Endothelial cell of umbilical vein (primary cell): ENCODE results near the gene SMC1B. TPM values are rescaled to one million over a fixed set of nuclear protein-coding genes. Genes with fewer than 3 reads are reported as not detected.

Source experiments
- BruUV-seq: library from RNA; stranded (reverse); fragments of 400-500 nt; replicated peaks from 2 replicates; lab custom pipeline; 2021; lab: Mats Ljungman, UMichigan
- CTCF ChIA-PET: fragments of 300-600, 350-600 bp; sonication (Branson Sonifier 250); formaldehyde crosslinking; loops from one replicate; lab custom pipeline; 2021; ENCODE audit warnings: antibody characterized with exemption, inconsistent platforms; lab: Charles Lee
- POLR2A ChIA-PET: fragments of 300-600, 350-600 bp; sonication (Branson Sonifier 250); formaldehyde crosslinking; loops from one replicate; lab custom pipeline; 2021; ENCODE audit warnings: antibody characterized with exemption, inconsistent platforms; lab: Charles Lee
- DNase-seq: peaks from one replicate; pipeline ENCODE4 v3.0.0-alpha.2; 2011; ENCODE audit warnings: low read depth, low spot score
- FAIRE-seq: peaks from 2 replicates; lab custom pipeline; 2011; peaks lifted over from hg19 to GRCh38; lab: Jason Lieb, UNC
- H2AFZ ChIP-seq: 2 replicates; pipeline ENCODE4 v1.6.0; 2012; ENCODE audit warnings: low read depth, low read length, control low read depth, inconsistent platforms
- H3K27ac ChIP-seq: 2 replicates; pipeline ENCODE4 v1.5.1; 2011; ENCODE audit warnings: low read depth, mild to moderate bottlenecking, control low read depth, low read length, moderate library complexity; ENCODE audit not compliant: insufficient read depth
- H3K27me3 ChIP-seq, 2 experiments: 2 replicates each; pipeline versions ENCODE4 v1.6.0 to v1.6.1; 2011; ENCODE audit warnings: low read length in 2 of 2, mixed read lengths in 1 of 2; ENCODE audit not compliant: control insufficient read depth in 2 of 2, insufficient read depth in 2 of 2
- H3K36me3 ChIP-seq, 2 experiments: 2 replicates in 1 of 2; 3 replicates in 1 of 2; pipeline ENCODE4 v1.5.1; 2011; ENCODE audit warnings: low read length in 2 of 2, mild to moderate bottlenecking in 1 of 2, moderate library complexity in 1 of 2; ENCODE audit not compliant: control insufficient read depth in 2 of 2, insufficient read depth in 2 of 2; ENCODE audit errors: extremely low read depth in 1 of 2
- H3K4me1 ChIP-seq: 3 replicates; pipeline ENCODE4 v1.5.1; 2011; ENCODE audit warnings: mild to moderate bottlenecking, low read length; ENCODE audit not compliant: control insufficient read depth, insufficient read depth; ENCODE audit errors: extremely low read depth
- H3K4me2 ChIP-seq: 2 replicates; pipeline ENCODE4 v1.6.1; 2011; ENCODE audit warnings: low read length, control low read depth, mixed read lengths; ENCODE audit not compliant: insufficient read depth
- H3K4me3 ChIP-seq, 3 experiments: fragments of 200-600 bp in 1 of 3; sonication (generic), shearing (Covaris generic) in 1 of 3; replicated peaks in 1 of 3; 2 replicates each; pipeline ENCODE4 v1.5.1; 2011 to 2016; ENCODE audit warnings: control low read depth in 3 of 3, low read length in 3 of 3, mild to moderate bottlenecking in 2 of 3, inconsistent platforms in 1 of 3, low read depth in 1 of 3, moderate library complexity in 1 of 3; ENCODE audit not compliant: insufficient read depth in 1 of 3
- H3K79me2 ChIP-seq: 2 replicates; pipeline ENCODE4 v1.6.0; 2012; ENCODE audit warnings: low read length, inconsistent platforms; ENCODE audit not compliant: control insufficient read depth, insufficient read depth
- H3K9ac ChIP-seq: replicated peaks from 2 replicates; pipeline ENCODE3; 2011; ENCODE audit warnings: low read length, control low read depth; ENCODE audit not compliant: insufficient read depth; ENCODE audit errors: extremely low read depth
- H3K9me1 ChIP-seq: replicated peaks from 3 replicates; pipeline ENCODE4 v1.6.0; 2011; ENCODE audit warnings: mild to moderate bottlenecking, low read length; ENCODE audit not compliant: control insufficient read depth, insufficient read depth; ENCODE audit errors: extremely low read depth
- H3K9me3 ChIP-seq: replicated peaks from 2 replicates; pipeline ENCODE4 v1.5.1; 2012; ENCODE audit warnings: low read length, inconsistent platforms; ENCODE audit not compliant: control insufficient read depth, insufficient read depth
- H4K20me1 ChIP-seq: replicated peaks from 2 replicates; pipeline ENCODE3; 2011; ENCODE audit warnings: mild to moderate bottlenecking, low read length; ENCODE audit not compliant: control insufficient read depth, insufficient read depth; ENCODE audit errors: extremely low read depth
- EZH2 ChIP-seq: IDR thresholded peaks from 2 replicates; pipeline ENCODE4 v1.6.1; 2012; ENCODE audit warnings: borderline replicate concordance, low read depth, mild to moderate bottlenecking, moderate library complexity, low read length, inconsistent platforms; ENCODE audit not compliant: severe bottlenecking
- FOS ChIP-seq: IDR thresholded peaks from 2 replicates; pipeline ENCODE4 v1.6.1; 2011; ENCODE audit warnings: mild to moderate bottlenecking, low read length, moderate library complexity, borderline replicate concordance; ENCODE audit not compliant: insufficient read depth
- GATA2 ChIP-seq: IDR thresholded peaks from 2 replicates; pipeline ENCODE4 v1.7.0; 2011; ENCODE audit warnings: low read depth, mild to moderate bottlenecking, moderate library complexity, mixed read lengths, low read length; ENCODE audit not compliant: insufficient read length, insufficient read depth
- JUN ChIP-seq: IDR thresholded peaks from 2 replicates; pipeline ENCODE4 v1.6.1; 2011; ENCODE audit warnings: borderline replicate concordance, low read depth; ENCODE audit not compliant: insufficient read length, insufficient read depth
- MYC ChIP-seq: IDR thresholded peaks from one replicate; pipeline ENCODE4 v1.6.1; 2011; ENCODE audit warnings: mild to moderate bottlenecking, low read depth, low read length
- POLR2A ChIP-seq: IDR thresholded peaks from 2 replicates; pipeline ENCODE4 v1.6.1; 2012; ENCODE audit warnings: low read depth, mild to moderate bottlenecking, control low read depth, low read length
- POLR2AphosphoS5 ChIP-seq: IDR thresholded peaks from 2 replicates; pipeline ENCODE4 v1.6.1; 2012; ENCODE audit warnings: low read depth, mild to moderate bottlenecking, control low read depth, low read length, moderate library complexity; ENCODE audit not compliant: insufficient read depth
- dilution Hi-C: fragments of 300-500 bp; cut with MboI; formaldehyde crosslinking; loops from one replicate; pipeline ENCODE4 v1.15.0; 2019; ENCODE audit warnings: low sequenced_read_pairs; ENCODE audit not compliant: extremely low pct_ligation_motif_present
- intact Hi-C: fragments of 100-400 bp; cut with micrococcal nuclease; formaldehyde crosslinking; loops from one replicate; pipeline ENCODE4 v1.10.0; 2022
- polyA plus RNA-seq, 4 experiments: library from polyadenylated mRNA; depleted of rRNA in 3 of 4; stranded (reverse) in 3 of 4; unstranded in 1 of 4; fragments of >200 nt; gene quantifications; 2 replicates each; pipeline versions ENCODE4 v1.2.1 to v1.2.3, GENCODE V29; 2011 to 2012; ENCODE audit warnings: missing spikeins in 1 of 4
- total RNA-seq: library from RNA; stranded (reverse); gene quantifications from 2 replicates; pipeline ENCODE4 v1.2.3, GENCODE V29; 2021
- TF ChIP-seq, protein P1 (sequence below), 2 donors: IDR thresholded peaks; 1 replicate in 1 of 2; 2 replicates in 1 of 2; pipeline ENCODE4 v1.5.1; 2011; ENCODE audit warnings: low read length in 2 of 2, mild to moderate bottlenecking in 2 of 2, moderate library complexity in 2 of 2, control low read depth in 1 of 2, inconsistent platforms in 1 of 2, low read depth in 1 of 2; ENCODE audit not compliant: insufficient read depth in 1 of 2; ENCODE audit errors: extremely low read depth in 1 of 2
- TF ChIP-seq, protein P2 (sequence below): IDR thresholded peaks from 2 replicates; pipeline ENCODE4 v1.6.1; 2011; ENCODE audit not compliant: insufficient read depth, insufficient read length

Gene SMC1B
- total and polyA plus RNA-seq, 2 donors (not counting 3 experiments of a cell fraction or from before 2014, with no cell fraction given), result 0.07 TPM; not detected in 1

DNA sequence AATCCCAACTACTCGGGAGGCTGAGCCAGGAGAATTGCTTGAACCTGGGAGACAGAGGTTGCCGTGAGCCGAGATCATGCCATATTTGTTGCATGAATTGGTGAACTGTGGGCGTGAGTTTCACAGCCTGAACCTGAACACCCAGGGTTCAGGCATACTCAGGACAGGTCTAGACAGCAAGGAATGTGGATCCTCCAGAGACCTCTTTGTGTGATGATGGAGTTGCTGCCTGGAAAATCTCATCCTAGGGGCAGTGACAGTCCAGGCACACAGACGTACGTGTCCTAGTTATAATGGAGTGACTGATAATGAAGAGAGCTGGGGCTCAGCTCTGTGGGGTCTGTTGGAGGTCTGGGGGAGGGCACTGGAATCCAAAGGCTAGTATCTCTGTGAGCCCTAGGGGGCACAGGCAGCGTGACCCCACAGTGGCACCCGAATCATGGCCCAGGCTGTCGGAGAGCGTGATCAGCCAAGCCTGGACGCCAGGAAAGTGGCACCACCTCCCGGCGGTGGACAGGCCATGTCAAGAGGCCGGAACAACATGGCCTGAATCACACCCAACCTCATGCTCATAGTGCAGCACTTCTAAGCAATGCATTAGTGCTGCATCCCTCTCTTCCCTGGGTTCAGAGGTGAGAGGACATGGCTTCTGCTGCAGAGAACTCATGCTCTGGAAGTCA lies 31.8 kb upstream of the SMC1B start:
- FAIRE-seq (no peak), DNase-seq (no peak)
- ChIA-PET CTCF (interaction anchor here (5.8 kb wide), 1 partner anchor 108 kb away, joined by 52 read pairs; no protein-coding TSS in a partner anchor), POLR2A (no interaction called here)
- no peak for TF ChIP-seq POLR2AphosphoS5
- TF ChIP-seq, protein P1, sequence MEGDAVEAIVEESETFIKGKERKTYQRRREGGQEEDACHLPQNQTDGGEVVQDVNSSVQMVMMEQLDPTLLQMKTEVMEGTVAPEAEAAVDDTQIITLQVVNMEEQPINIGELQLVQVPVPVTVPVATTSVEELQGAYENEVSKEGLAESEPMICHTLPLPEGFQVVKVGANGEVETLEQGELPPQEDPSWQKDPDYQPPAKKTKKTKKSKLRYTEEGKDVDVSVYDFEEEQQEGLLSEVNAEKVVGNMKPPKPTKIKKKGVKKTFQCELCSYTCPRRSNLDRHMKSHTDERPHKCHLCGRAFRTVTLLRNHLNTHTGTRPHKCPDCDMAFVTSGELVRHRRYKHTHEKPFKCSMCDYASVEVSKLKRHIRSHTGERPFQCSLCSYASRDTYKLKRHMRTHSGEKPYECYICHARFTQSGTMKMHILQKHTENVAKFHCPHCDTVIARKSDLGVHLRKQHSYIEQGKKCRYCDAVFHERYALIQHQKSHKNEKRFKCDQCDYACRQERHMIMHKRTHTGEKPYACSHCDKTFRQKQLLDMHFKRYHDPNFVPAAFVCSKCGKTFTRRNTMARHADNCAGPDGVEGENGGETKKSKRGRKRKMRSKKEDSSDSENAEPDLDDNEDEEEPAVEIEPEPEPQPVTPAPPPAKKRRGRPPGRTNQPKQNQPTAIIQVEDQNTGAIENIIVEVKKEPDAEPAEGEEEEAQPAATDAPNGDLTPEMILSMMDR (IDR thresholded peaks at IDR 0.05; ENCODE audit: extremely low read depth in 1 of 2, insufficient read depth in 1 of 2, low read depth in 1 of 2, low read length in 2 of 2), result no peak
- no peak for TF ChIP-seq FOS
- TF ChIP-seq, protein P2, sequence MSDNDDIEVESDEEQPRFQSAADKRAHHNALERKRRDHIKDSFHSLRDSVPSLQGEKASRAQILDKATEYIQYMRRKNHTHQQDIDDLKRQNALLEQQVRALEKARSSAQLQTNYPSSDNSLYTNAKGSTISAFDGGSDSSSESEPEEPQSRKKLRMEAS, result no peak
- no peak for TF ChIP-seq MYC
- TF ChIP-seq POLR2A, result no peak
- TF ChIP-seq GATA2, result no peak
- TF ChIP-seq JUN, result no peak
- TF ChIP-seq EZH2, result no peak
- H4K20me1 ChIP-seq, result no peaks in the 10 kb centered on the region
- intact Hi-C loops (no loop called here), dilution Hi-C loops (no loop called here)
- no peaks in the 10 kb centered on the region for H3K79me2 ChIP-seq
- no peaks in the 10 kb centered on the region for H3K4me1 ChIP-seq
- peaks cover 0 to 3% of the 10 kb centered on the region in 2 experiments for H3K27me3 ChIP-seq
- H3K9ac ChIP-seq, result no peak overlapping the region
- H3K27ac ChIP-seq, result no peak overlapping the region
- H3K4me3 ChIP-seq, result no peak overlapping the region
- H3K9me3 ChIP-seq, result no peaks in the 10 kb centered on the region
- no peak overlapping the region for H2AFZ ChIP-seq
- H3K9me1 ChIP-seq, result no peaks in the 10 kb centered on the region
- no TSS peak for BruUV-seq
- no peaks in the 10 kb centered on the region for H3K36me3 ChIP-seq
- H3K4me2 ChIP-seq, result no peak overlapping the region
